ENCODE results near the gene TEX51.

The TEX51 gene

DNA sequence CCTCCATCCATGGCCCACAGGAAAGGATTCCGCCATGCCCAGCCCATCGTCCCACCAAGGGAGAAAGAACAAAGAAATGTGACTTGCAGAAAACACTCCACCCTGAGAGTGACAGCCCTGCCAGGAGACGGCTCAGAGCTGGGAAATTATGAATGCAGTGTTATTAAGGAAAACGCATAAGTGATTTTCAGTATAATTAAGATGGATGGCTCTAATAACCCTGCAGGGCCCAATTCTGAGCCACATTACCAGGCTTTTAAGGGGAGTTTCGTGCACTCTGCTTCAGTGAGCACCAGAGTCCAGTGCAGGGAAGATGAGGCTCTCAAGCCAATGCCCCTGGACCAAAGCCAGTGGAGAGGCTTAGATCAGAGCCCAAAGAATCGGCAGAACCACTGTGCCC lies 10.6 kb upstream of the TEX51 start:
- H4K91ac ChIP-seq (ENCODE audit: low read depth, low read length) = no peak overlapping the region
- H2BK120ac ChIP-seq (ENCODE audit: insufficient read depth, low read length, poor library complexity) = no peak overlapping the region
- peaks cover 3% of the 10 kb centered on the region in 2 experiments for H3K4me1 ChIP-seq (ENCODE audit: control insufficient read depth in 1 of 2, insufficient read depth in 2 of 2, low read length in 2 of 2)
- no peak overlapping the region for H3K4me3 ChIP-seq (ENCODE audit: low read depth, low read length)
- H3K14ac ChIP-seq (ENCODE audit: low read length) = no peak overlapping the region
- DNase-seq = no peak
- H2AK5ac ChIP-seq (ENCODE audit: low read length) = no peak overlapping the region
- no peaks in the 10 kb centered on the region for H3K79me1 ChIP-seq (ENCODE audit: low read length)
- no peak overlapping the region for H4K8ac ChIP-seq (ENCODE audit: low read depth, low read length)
- no peaks in the 10 kb centered on the region for H3K36me3 ChIP-seq (ENCODE audit: control insufficient read depth in 1 of 2, insufficient read depth in 2 of 2, low read length in 2 of 2)
- no CpG with 5 or more reads among the region's 6 CpGs for WGBS (ENCODE audit: extremely low coverage, insufficient coverage, insufficient read length)
- H3K27ac ChIP-seq (ENCODE audit: low read depth, low read length) = no peak overlapping the region
- no peak overlapping the region for H2AFZ ChIP-seq (ENCODE audit: insufficient read depth, low read length, poor library complexity)
- H3K27me3 ChIP-seq (ENCODE audit: insufficient read depth, low read length) = no peaks in the 10 kb centered on the region
- H3K9me3 ChIP-seq (ENCODE audit: insufficient read depth, low read depth, low read length) = peaks cover 2% of the 10 kb centered on the region
- H2BK5ac ChIP-seq (ENCODE audit: low read depth, low read length, poor library complexity) = no peak overlapping the region
- no peaks in the 10 kb centered on the region for H3K79me2 ChIP-seq (ENCODE audit: control insufficient read depth, insufficient read depth, low read length, poor library complexity)
- no peak overlapping the region for H3K23ac ChIP-seq (ENCODE audit: low read length)
- H3K4ac ChIP-seq (ENCODE audit: low read depth, low read length) = no peak overlapping the region
- no peak overlapping the region for H3K18ac ChIP-seq (ENCODE audit: low read length)
- no peak overlapping the region for H3K4me2 ChIP-seq (ENCODE audit: low read length)
- no peak overlapping the region for H4K12ac ChIP-seq (ENCODE audit: low read depth, low read length)
- H3K9ac ChIP-seq (ENCODE audit: low read length) = no peak overlapping the region
- H2BK12ac ChIP-seq (ENCODE audit: low read length) = no peak overlapping the region

DNA sequence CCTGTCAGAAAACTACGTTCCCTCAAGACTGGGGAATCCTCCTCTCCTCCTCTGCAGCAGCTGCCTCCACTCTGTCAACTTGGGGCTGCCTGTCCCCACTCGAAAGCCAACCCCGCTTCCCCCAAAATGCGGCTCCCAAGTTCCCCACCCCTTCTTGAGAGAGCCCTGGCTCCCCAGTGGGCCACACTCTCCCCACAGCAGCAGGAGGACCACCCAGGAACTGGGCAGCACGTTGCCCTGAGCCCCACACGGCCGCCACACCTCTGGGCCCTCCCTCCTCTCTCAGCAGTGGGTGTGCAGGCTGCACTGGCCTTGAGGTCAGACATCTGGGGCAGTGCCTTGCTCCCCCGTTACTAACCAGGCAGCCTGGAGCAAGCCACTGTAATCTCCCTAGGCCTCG lies 9.6 kb upstream of the TEX51 start:
- Histone ChIP-seq H3K79me2 (ENCODE audit: control insufficient read depth, insufficient read depth, low read length, poor library complexity) (no peaks in the 10 kb centered on the region), H3K14ac (ENCODE audit: low read length) (no peak overlapping the region), H4K8ac (ENCODE audit: low read depth, low read length) (no peak overlapping the region), H2BK12ac (ENCODE audit: low read length) (no peak overlapping the region), H3K4ac (ENCODE audit: low read depth, low read length) (no peak overlapping the region), H3K9ac (ENCODE audit: low read length) (no peak overlapping the region), H3K23ac (ENCODE audit: low read length) (no peak overlapping the region), H3K4me1 (ENCODE audit: control insufficient read depth in 1 of 2, insufficient read depth in 2 of 2, low read length in 2 of 2) (peaks cover 3% of the 10 kb centered on the region in 2 experiments), H3K4me3 (ENCODE audit: low read depth, low read length) (no peak overlapping the region), H2AFZ (ENCODE audit: insufficient read depth, low read length, poor library complexity) (no peak overlapping the region), H3K4me2 (ENCODE audit: low read length) (no peak overlapping the region), H3K9me3 (ENCODE audit: insufficient read depth, low read depth, low read length) (peaks cover 2% of the 10 kb centered on the region), H3K18ac (ENCODE audit: low read length) (no peak overlapping the region), H2AK5ac (ENCODE audit: low read length) (no peak overlapping the region), H2BK5ac (ENCODE audit: low read depth, low read length, poor library complexity) (no peak overlapping the region), H4K91ac (ENCODE audit: low read depth, low read length) (no peak overlapping the region), H3K27me3 (ENCODE audit: insufficient read depth, low read length) (no peaks in the 10 kb centered on the region), H3K36me3 (ENCODE audit: control insufficient read depth in 1 of 2, insufficient read depth in 2 of 2, low read length in 2 of 2) (no peaks in the 10 kb centered on the region), H3K79me1 (ENCODE audit: low read length) (no peaks in the 10 kb centered on the region), H3K27ac (ENCODE audit: low read depth, low read length) (no peak overlapping the region), H4K12ac (ENCODE audit: low read depth, low read length) (no peak overlapping the region), H2BK120ac (ENCODE audit: insufficient read depth, low read length, poor library complexity) (no peak overlapping the region)
- DNase-seq = no peak
- no CpG with 5 or more reads among the region's 9 CpGs for WGBS (ENCODE audit: extremely low coverage, insufficient coverage, insufficient read length)

DNA sequence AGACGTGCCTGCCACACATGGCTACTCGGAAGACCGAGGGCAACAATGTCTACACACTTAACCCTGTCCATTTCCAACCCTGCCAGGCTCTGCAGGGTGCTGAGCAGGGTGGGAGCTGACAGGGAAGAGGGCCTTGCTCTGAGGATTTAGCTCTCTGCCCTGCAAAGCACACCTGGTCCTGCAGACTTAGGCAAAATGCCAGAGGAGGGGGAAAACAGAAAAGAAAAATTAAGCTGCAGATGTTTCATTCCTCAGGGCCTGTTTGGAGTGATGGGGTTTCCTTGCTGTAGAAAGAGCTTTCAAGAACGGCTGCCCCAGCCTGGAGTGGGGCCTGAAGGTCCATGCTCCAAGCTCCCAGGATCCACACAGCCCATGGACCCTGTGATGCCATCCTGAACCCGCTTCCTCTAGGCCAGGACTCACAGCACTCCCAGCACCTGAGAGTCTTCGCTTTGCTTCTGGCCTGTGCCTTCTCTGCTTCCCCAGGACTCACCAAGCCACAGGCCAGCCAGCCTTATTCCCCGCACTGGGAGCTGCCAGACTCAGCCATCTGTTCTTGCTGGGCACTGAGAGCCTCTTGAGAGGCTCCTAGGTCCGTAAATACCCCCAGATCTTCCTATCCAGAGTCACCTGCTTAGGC lies 9.1 kb upstream of the TEX51 start:
- H4K12ac ChIP-seq (ENCODE audit: low read depth, low read length) = no peak overlapping the region
- no peak overlapping the region for H2BK12ac ChIP-seq (ENCODE audit: low read length)
- peaks cover 3% of the 10 kb centered on the region in 2 experiments for H3K4me1 ChIP-seq (ENCODE audit: control insufficient read depth in 1 of 2, insufficient read depth in 2 of 2, low read length in 2 of 2)
- peaks cover 2% of the 10 kb centered on the region for H3K9me3 ChIP-seq (ENCODE audit: insufficient read depth, low read depth, low read length)
- H3K4ac ChIP-seq (ENCODE audit: low read depth, low read length) = no peak overlapping the region
- no peaks in the 10 kb centered on the region for H3K36me3 ChIP-seq (ENCODE audit: control insufficient read depth in 1 of 2, insufficient read depth in 2 of 2, low read length in 2 of 2)
- no peak for DNase-seq
- H2BK120ac ChIP-seq (ENCODE audit: insufficient read depth, low read length, poor library complexity) = no peak overlapping the region
- no peak overlapping the region for H2BK5ac ChIP-seq (ENCODE audit: low read depth, low read length, poor library complexity)
- H4K91ac ChIP-seq (ENCODE audit: low read depth, low read length) = no peak overlapping the region
- H3K23ac ChIP-seq (ENCODE audit: low read length) = no peak overlapping the region
- no peaks in the 10 kb centered on the region for H3K79me2 ChIP-seq (ENCODE audit: control insufficient read depth, insufficient read depth, low read length, poor library complexity)
- H2AFZ ChIP-seq (ENCODE audit: insufficient read depth, low read length, poor library complexity) = no peak overlapping the region
- H3K4me3 ChIP-seq (ENCODE audit: low read depth, low read length) = no peak overlapping the region
- WGBS (ENCODE audit: extremely low coverage, insufficient coverage, insufficient read length) = no CpG with 5 or more reads among the region's 8 CpGs
- H3K27me3 ChIP-seq (ENCODE audit: insufficient read depth, low read length) = no peaks in the 10 kb centered on the region
- no peak overlapping the region for H3K14ac ChIP-seq (ENCODE audit: low read length)
- no peak overlapping the region for H2AK5ac ChIP-seq (ENCODE audit: low read length)
- H3K9ac ChIP-seq (ENCODE audit: low read length) = no peak overlapping the region
- H3K4me2 ChIP-seq (ENCODE audit: low read length) = no peak overlapping the region
- H3K27ac ChIP-seq (ENCODE audit: low read depth, low read length) = no peak overlapping the region
- no peak overlapping the region for H4K8ac ChIP-seq (ENCODE audit: low read depth, low read length)
- H3K79me1 ChIP-seq (ENCODE audit: low read length) = no peaks in the 10 kb centered on the region
- H3K18ac ChIP-seq (ENCODE audit: low read length) = no peak overlapping the region

DNA sequence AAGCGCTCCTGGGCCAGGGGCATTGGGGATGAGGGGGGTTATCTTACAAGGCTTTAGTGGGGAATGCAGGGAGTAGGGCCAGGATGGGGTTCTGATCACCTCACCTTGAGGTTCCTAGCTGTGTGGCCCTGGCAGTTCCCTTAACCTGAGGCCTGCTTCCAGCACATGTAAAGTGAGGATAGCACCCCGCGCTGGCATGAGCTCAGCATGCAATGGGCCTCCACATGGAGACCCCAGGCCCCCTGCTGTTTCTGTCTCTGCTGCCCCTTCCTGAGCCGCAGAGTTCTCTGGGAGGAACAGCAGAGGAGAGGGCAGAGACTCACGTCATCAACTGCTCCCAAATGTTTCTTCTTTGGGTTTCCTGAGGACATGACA lies 8.6 kb upstream of the TEX51 start:
- Histone ChIP-seq H3K36me3 (ENCODE audit: control insufficient read depth in 1 of 2, insufficient read depth in 2 of 2, low read length in 2 of 2) (no peaks in the 10 kb centered on the region), H3K9ac (ENCODE audit: low read length) (no peak overlapping the region), H3K4me2 (ENCODE audit: low read length) (no peak overlapping the region), H3K4me1 (ENCODE audit: control insufficient read depth in 1 of 2, insufficient read depth in 2 of 2, low read length in 2 of 2) (peaks cover 3% of the 10 kb centered on the region in 2 experiments), H4K8ac (ENCODE audit: low read depth, low read length) (no peak overlapping the region), H3K4ac (ENCODE audit: low read depth, low read length) (no peak overlapping the region), H3K9me3 (ENCODE audit: insufficient read depth, low read depth, low read length) (peaks cover 3% of the 10 kb centered on the region), H3K79me1 (ENCODE audit: low read length) (no peaks in the 10 kb centered on the region), H4K12ac (ENCODE audit: low read depth, low read length) (no peak overlapping the region), H4K91ac (ENCODE audit: low read depth, low read length) (no peak overlapping the region), H2BK5ac (ENCODE audit: low read depth, low read length, poor library complexity) (no peak overlapping the region), H3K23ac (ENCODE audit: low read length) (no peak overlapping the region), H3K27me3 (ENCODE audit: insufficient read depth, low read length) (no peaks in the 10 kb centered on the region), H3K18ac (ENCODE audit: low read length) (no peak overlapping the region), H2BK120ac (ENCODE audit: insufficient read depth, low read length, poor library complexity) (no peak overlapping the region), H3K4me3 (ENCODE audit: low read depth, low read length) (no peak overlapping the region), H3K27ac (ENCODE audit: low read depth, low read length) (no peak overlapping the region), H2BK12ac (ENCODE audit: low read length) (no peak overlapping the region), H3K79me2 (ENCODE audit: control insufficient read depth, insufficient read depth, low read length, poor library complexity) (no peaks in the 10 kb centered on the region), H3K14ac (ENCODE audit: low read length) (no peak overlapping the region), H2AFZ (ENCODE audit: insufficient read depth, low read length, poor library complexity) (no peak overlapping the region), H2AK5ac (ENCODE audit: low read length) (no peak overlapping the region)
- no peak for DNase-seq
- WGBS (ENCODE audit: extremely low coverage, insufficient coverage, insufficient read length) = no CpG with 5 or more reads among the region's 5 CpGs
